K562 (cell line): Measurements from ENCODE around the gene CEBPB. TPM values are rescaled to one million over a fixed set of nuclear protein-coding genes. Genes with fewer than 3 reads are reported as not detected.

Experiments used
- ATAC-seq: fragments of 200-7000 bp; cut with Tn5 transposase; 3 replicates; pipeline ENCODE4 v1.9.1; 2020; ENCODE audit warnings: moderate library complexity
- BruUV-seq: library from RNA; stranded (reverse); fragments of 400-500 nt; replicated peaks from 2 replicates; lab custom pipeline; 2021; lab: Mats Ljungman, UMichigan
- CTCF ChIA-PET: fragments of 300-600 bp; formaldehyde crosslinking; extraction: SDS; loops from one replicate; lab custom pipeline; 2021; ENCODE audit warnings: low intra/inter-chr PET ratio; lab: Yijun Ruan, JAX
- POLR2A ChIA-PET: fragments of 300-600, 350-650 bp; sonication (Branson Sonifier 250); formaldehyde crosslinking; extraction: SDS; loops from one replicate; lab custom pipeline; 2021; ENCODE audit warnings: antibody characterized with exemption, inconsistent platforms; lab: Yijun Ruan, JAX
- DNase-seq, 4 experiments: peaks; one replicate each; pipeline versions ENCODE4 v3.0.0 to v3.0.0-alpha.2; 2011 to 2018; ENCODE audit warnings: low spot score in 3 of 4, mixed read lengths in 3 of 4; ENCODE audit errors: extremely low read depth in 1 of 4
- FAIRE-seq: peaks from 2 replicates; lab custom pipeline; 2011; peaks lifted over from hg19 to GRCh38; lab: Jason Lieb, UNC
- H2AFZ ChIP-seq: 2 replicates; pipeline ENCODE4 v1.6.0; 2011; ENCODE audit warnings: low read depth, low read length, control low read depth, inconsistent platforms
- H3K27ac ChIP-seq: fragments of 200-600 bp; 3 replicates; pipeline ENCODE4 v1.8.0; 2011; ENCODE audit warnings: low read depth, mild to moderate bottlenecking, control low read depth, inconsistent platforms, low read length, moderate library complexity, mixed read lengths; ENCODE audit errors: extremely low read depth
- H3K27me3 ChIP-seq, 2 experiments: fragments of 300-600 bp in 1 of 2; 2 replicates in 1 of 2; 3 replicates in 1 of 2; pipeline versions ENCODE4 v1.6.0 to v1.8.0; 2011; ENCODE audit warnings: inconsistent platforms in 2 of 2, low read length in 2 of 2, mild to moderate bottlenecking in 1 of 2, mixed read lengths in 1 of 2, moderate library complexity in 1 of 2; ENCODE audit not compliant: control insufficient read depth in 2 of 2, insufficient read depth in 2 of 2
- H3K36me3 ChIP-seq: fragments of 300-600 bp; 3 replicates; pipeline ENCODE4 v1.8.0; 2011; ENCODE audit warnings: mild to moderate bottlenecking, low read length, inconsistent platforms; ENCODE audit not compliant: control insufficient read depth, insufficient read depth
- H3K4me1 ChIP-seq, 2 experiments: fragments of 200-600 bp in 1 of 2; replicated peaks in 1 of 2; 2 replicates in 1 of 2; 3 replicates in 1 of 2; pipeline versions ENCODE4 v1.5.1 to v1.8.0; 2011; ENCODE audit warnings: inconsistent platforms in 2 of 2, low read length in 2 of 2, mild to moderate bottlenecking in 1 of 2, mixed read lengths in 1 of 2, moderate library complexity in 1 of 2; ENCODE audit not compliant: control insufficient read depth in 2 of 2, insufficient read depth in 2 of 2
- H3K4me2 ChIP-seq: 2 replicates; pipeline ENCODE4 v1.6.1; 2011; ENCODE audit warnings: low read length, control low read depth, inconsistent platforms, mixed read lengths; ENCODE audit not compliant: insufficient read depth
- H3K4me3 ChIP-seq: fragments of 200-600 bp; sonication (generic), shearing (Covaris generic); 2 replicates; pipeline ENCODE4 v1.5.1; 2016; ENCODE audit warnings: control low read depth, inconsistent platforms
- H3K79me2 ChIP-seq: fragments of 200-600 bp; 3 replicates; pipeline ENCODE4 v1.8.0; 2011; ENCODE audit warnings: low read length, inconsistent platforms; ENCODE audit not compliant: control insufficient read depth, insufficient read depth
- H3K9ac ChIP-seq, 2 experiments: 2 replicates each; pipeline versions ENCODE4 v1.6.0 to v1.6.1; 2011; ENCODE audit warnings: low read depth in 2 of 2, low read length in 2 of 2, control low read depth in 1 of 2, inconsistent platforms in 1 of 2, mild to moderate bottlenecking in 1 of 2, mixed read lengths in 1 of 2; ENCODE audit not compliant: insufficient read depth in 1 of 2
- H3K9me1 ChIP-seq: one replicate; pipeline ENCODE4 v1.6.0; 2011; ENCODE audit warnings: inconsistent platforms, mild to moderate bottlenecking, low read length, moderate library complexity; ENCODE audit not compliant: control insufficient read depth, insufficient read depth
- H3K9me3 ChIP-seq: replicated peaks from 2 replicates; pipeline ENCODE4 v1.5.1; 2011; ENCODE audit warnings: low read depth, low read length, inconsistent platforms; ENCODE audit not compliant: control insufficient read depth, insufficient read depth
- H4K20me1 ChIP-seq: replicated peaks from 2 replicates; pipeline ENCODE4 v1.6.1; 2011; ENCODE audit warnings: low read length, inconsistent platforms, mixed read lengths; ENCODE audit not compliant: control insufficient read depth, insufficient read depth
- RBM39 ChIP-seq: fragments of 200-400 bp; formaldehyde crosslinking; optimal IDR thresholded peaks from 2 replicates; pipeline ENCODE3; 2018; ENCODE audit warnings: low read depth, low read length
- SRSF3 ChIP-seq: fragments of 200-400 bp; formaldehyde crosslinking; IDR thresholded peaks from 2 replicates; pipeline ENCODE4 v1.6.1; 2016; ENCODE audit warnings: mild to moderate bottlenecking, low read length, moderate library complexity; ENCODE audit not compliant: insufficient read depth
- ZNF232 ChIP-seq: sonication (generic); formaldehyde crosslinking; IDR thresholded peaks from 2 replicates; pipeline ENCODE4 v1.8.0; 2022; ENCODE audit warnings: mild to moderate bottlenecking, missing genetic modification reagents
- ZNF785 ChIP-seq: fragments of 250-450 bp; sonication (Bioruptor Pico); IDR thresholded peaks from 2 replicates; pipeline ENCODE4 v1.4.0; 2020; ENCODE audit warnings: mild to moderate bottlenecking
- WGBS: fragments of 100-300 bp; shearing (Covaris generic); methylation state at CpG from one replicate; pipeline ENCODE4 v1.1.6; 2016; ENCODE audit warnings: low coverage, mixed read lengths; ENCODE audit not compliant: insufficient coverage; ENCODE audit errors: missing lambda C conversion rate; 5-methylcytosine and 5-hydroxymethylcytosine counted together
- in situ Hi-C: fragments of 300-500 bp; cut with MboI; formaldehyde crosslinking; loops from 4 replicates; pipeline ENCODE4 v1.15.0; 2018; ENCODE audit warnings: inconsistent platforms, mixed read lengths
- intact Hi-C: fragments of 100-400 bp; cut with micrococcal nuclease; formaldehyde crosslinking; loops from 2 replicates; pipeline ENCODE4 v1.14.2; 2022
- polyA plus RNA-seq, 8 experiments: library from polyadenylated mRNA; depleted of rRNA in 4 of 8; stranded (reverse) in 5 of 8; unstranded in 3 of 8; fragments of >200 nt; fragmentation: Nextera tagmentation in 2 of 8; fragmentation: Illumina TruSeq in 1 of 8; extraction: Ambion mirVana in 2 of 8; extraction: Trizol in 1 of 8; gene quantifications; 2 replicates each; pipeline versions ENCODE4 v1.2.1 to v1.2.3, GENCODE V29; 2011 to 2014; ENCODE audit warnings: inconsistent platforms in 1 of 8, missing spikeins in 1 of 8
- total RNA-seq, 7 experiments: library from RNA; depleted of rRNA in 6 of 7; stranded (reverse); fragments of >200 nt in 6 of 7; fragmentation: Illumina TruSeq in 2 of 7; extraction: Trizol in 2 of 7; gene quantifications; 2 replicates each; pipeline versions ENCODE4 v1.2.1 to v1.2.3, GENCODE V29; 2011 to 2021; ENCODE audit warnings: low replicate concordance in 1 of 7
- TF ChIP-seq, protein P1 (sequence below): fragments of 250-450 bp; sonication (Bioruptor Pico); IDR thresholded peaks from 2 replicates; pipeline ENCODE4 v1.8.0; 2021; ENCODE audit warnings: borderline replicate concordance, mild to moderate bottlenecking, moderate library complexity; ENCODE audit not compliant: poor library complexity, severe bottlenecking
- TF ChIP-seq, protein P2 (sequence below): sonication (generic); formaldehyde crosslinking; IDR thresholded peaks from 2 replicates; pipeline ENCODE4 v1.8.0; 2022; ENCODE audit warnings: mild to moderate bottlenecking, missing genetic modification reagents
- TF ChIP-seq, protein P3 (sequence below): fragments of 450-650 bp; formaldehyde crosslinking; IDR thresholded peaks from 2 replicates; pipeline ENCODE4 v1.4.0; 2020; ENCODE audit warnings: mild to moderate bottlenecking, mixed read lengths
- TF ChIP-seq, protein P4 (sequence below), 2 experiments: IDR thresholded peaks; 2 replicates each; pipeline ENCODE4 v1.6.1; 2012; ENCODE audit warnings: improper control_type of control experiment in 2 of 2, low read depth in 2 of 2, low read length in 2 of 2, borderline replicate concordance in 1 of 2
- TF ChIP-seq, protein P5 (sequence below): sonication (generic); formaldehyde crosslinking; IDR thresholded peaks from 2 replicates; pipeline ENCODE4 v1.8.0; 2022; ENCODE audit warnings: mild to moderate bottlenecking, missing genetic modification reagents

CEBPB gene
- total and polyA plus RNA-seq, 9 of the 15 experiments (the other 6 are each of a cell fraction or from before 2014, with no cell fraction given), result 1.2 to 72.6 (median 7.8) TPM

DNA sequence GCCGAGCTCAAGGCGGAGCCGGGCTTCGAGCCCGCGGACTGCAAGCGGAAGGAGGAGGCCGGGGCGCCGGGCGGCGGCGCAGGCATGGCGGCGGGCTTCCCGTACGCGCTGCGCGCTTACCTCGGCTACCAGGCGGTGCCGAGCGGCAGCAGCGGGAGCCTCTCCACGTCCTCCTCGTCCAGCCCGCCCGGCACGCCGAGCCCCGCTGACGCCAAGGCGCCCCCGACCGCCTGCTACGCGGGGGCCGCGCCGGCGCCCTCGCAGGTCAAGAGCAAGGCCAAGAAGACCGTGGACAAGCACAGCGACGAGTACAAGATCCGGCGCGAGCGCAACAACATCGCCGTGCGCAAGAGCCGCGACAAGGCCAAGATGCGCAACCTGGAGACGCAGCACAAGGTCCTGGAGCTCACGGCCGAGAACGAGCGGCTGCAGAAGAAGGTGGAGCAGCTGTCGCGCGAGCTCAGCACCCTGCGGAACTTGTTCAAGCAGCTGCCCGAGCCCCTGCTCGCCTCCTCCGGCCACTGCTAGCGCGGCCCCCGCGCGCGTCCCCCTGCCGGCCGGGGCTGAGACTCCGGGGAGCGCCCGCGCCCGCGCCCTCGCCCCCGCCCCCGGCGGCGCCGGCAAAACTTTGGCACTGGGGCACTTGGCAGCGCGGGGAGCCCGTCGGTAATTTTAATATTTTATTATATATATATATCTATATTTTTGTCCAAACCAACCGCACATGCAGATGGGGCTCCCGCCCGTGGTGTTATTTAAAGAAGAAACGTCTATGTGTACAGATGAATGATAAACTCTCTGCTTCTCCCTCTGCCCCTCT, 1.1 kb downstream of the CEBPB start:
- in situ Hi-C loops, result no loop called here
- peak; percentile 63 for FAIRE-seq
- H3K4me2 ChIP-seq, result peak overlapping the region; percentile 99
- ChIA-PET CTCF (interaction anchor here (2.6 kb wide), 1 partner anchor 269 kb away, joined by 21 read pairs; no protein-coding TSS in a partner anchor), POLR2A (interaction anchor here (0.6 to 2.1 kb wide), 22 partner anchors 8 to 542 kb away, joined by 3 to 12 read pairs (median 4); partner anchors contain the start of gene SNAI1)
- TSS peak; percentile 32 for BruUV-seq
- H3K27ac ChIP-seq, result peak overlapping the region; percentile 99
- under 1% methylated on average over 53 of the region's 96 CpGs for WGBS
- peaks cover 46 to 82% of the 10 kb centered on the region in 2 experiments for H3K4me1 ChIP-seq
- H3K9me3 ChIP-seq, result no peaks in the 10 kb centered on the region
- H3K9ac ChIP-seq, result peak overlapping the region; percentile 96 to 100
- H4K20me1 ChIP-seq, result peaks cover 16% of the 10 kb centered on the region; the same call in 1 of the 2 replicates
- DNase-seq, result peak; percentile 68 to 69 (median 68)
- H3K79me2 ChIP-seq, result peaks cover 41% of the 10 kb centered on the region
- peak overlapping the region; percentile 95 for H3K4me3 ChIP-seq
- intact Hi-C loops, result loop anchor here (5.0 kb wide), 1 partner anchor 101 kb away; no protein-coding TSS in a partner anchor
- peaks cover 18% of the 10 kb centered on the region for H3K36me3 ChIP-seq
- ATAC-seq, result peak; percentile 9
- H3K9me1 ChIP-seq, result peaks cover 12% of the 10 kb centered on the region
- no peaks in the 10 kb centered on the region for H3K27me3 ChIP-seq
- H2AFZ ChIP-seq, result peak overlapping the region; percentile 73
- TF ChIP-seq SRSF3 (peak; percentile 94; the same call in 1 of the 2 replicates), ZNF232 (no peak), ZNF785 (CRISPR knock-in tag) (no peak), RBM39 (no peak)
- TF ChIP-seq, protein P1, sequence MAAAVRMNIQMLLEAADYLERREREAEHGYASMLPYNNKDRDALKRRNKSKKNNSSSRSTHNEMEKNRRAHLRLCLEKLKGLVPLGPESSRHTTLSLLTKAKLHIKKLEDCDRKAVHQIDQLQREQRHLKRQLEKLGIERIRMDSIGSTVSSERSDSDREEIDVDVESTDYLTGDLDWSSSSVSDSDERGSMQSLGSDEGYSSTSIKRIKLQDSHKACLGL, result no peak
- TF ChIP-seq, protein P2, sequence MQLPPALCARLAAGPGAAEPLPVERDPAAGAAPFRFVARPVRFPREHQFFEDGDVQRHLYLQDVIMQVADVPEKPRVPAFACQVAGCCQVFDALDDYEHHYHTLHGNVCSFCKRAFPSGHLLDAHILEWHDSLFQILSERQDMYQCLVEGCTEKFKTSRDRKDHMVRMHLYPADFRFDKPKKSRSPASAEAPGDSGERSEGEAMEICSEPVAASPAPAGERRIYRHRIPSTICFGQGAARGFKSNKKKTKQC, result peak; percentile 82
- TF ChIP-seq, protein P3, sequence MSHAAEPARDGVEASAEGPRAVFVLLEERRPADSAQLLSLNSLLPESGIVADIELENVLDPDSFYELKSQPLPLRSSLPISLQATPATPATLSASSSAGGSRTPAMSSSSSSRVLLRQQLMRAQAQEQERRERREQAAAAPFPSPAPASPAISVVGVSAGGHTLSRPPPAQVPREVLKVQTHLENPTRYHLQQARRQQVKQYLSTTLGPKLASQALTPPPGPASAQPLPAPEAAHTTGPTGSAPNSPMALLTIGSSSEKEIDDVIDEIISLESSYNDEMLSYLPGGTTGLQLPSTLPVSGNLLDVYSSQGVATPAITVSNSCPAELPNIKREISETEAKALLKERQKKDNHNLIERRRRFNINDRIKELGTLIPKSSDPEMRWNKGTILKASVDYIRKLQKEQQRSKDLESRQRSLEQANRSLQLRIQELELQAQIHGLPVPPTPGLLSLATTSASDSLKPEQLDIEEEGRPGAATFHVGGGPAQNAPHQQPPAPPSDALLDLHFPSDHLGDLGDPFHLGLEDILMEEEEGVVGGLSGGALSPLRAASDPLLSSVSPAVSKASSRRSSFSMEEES, result no peak
- TF ChIP-seq, protein P4, sequence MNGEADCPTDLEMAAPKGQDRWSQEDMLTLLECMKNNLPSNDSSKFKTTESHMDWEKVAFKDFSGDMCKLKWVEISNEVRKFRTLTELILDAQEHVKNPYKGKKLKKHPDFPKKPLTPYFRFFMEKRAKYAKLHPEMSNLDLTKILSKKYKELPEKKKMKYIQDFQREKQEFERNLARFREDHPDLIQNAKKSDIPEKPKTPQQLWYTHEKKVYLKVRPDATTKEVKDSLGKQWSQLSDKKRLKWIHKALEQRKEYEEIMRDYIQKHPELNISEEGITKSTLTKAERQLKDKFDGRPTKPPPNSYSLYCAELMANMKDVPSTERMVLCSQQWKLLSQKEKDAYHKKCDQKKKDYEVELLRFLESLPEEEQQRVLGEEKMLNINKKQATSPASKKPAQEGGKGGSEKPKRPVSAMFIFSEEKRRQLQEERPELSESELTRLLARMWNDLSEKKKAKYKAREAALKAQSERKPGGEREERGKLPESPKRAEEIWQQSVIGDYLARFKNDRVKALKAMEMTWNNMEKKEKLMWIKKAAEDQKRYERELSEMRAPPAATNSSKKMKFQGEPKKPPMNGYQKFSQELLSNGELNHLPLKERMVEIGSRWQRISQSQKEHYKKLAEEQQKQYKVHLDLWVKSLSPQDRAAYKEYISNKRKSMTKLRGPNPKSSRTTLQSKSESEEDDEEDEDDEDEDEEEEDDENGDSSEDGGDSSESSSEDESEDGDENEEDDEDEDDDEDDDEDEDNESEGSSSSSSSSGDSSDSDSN (IDR thresholded peaks at IDR 0.05; ENCODE audit: borderline replicate concordance in 1 of 2, low read depth in 2 of 2, low read length in 2 of 2), result peak; percentile 69 to 86; a peak in 3 of 4 replicates
- TF ChIP-seq, protein P5, sequence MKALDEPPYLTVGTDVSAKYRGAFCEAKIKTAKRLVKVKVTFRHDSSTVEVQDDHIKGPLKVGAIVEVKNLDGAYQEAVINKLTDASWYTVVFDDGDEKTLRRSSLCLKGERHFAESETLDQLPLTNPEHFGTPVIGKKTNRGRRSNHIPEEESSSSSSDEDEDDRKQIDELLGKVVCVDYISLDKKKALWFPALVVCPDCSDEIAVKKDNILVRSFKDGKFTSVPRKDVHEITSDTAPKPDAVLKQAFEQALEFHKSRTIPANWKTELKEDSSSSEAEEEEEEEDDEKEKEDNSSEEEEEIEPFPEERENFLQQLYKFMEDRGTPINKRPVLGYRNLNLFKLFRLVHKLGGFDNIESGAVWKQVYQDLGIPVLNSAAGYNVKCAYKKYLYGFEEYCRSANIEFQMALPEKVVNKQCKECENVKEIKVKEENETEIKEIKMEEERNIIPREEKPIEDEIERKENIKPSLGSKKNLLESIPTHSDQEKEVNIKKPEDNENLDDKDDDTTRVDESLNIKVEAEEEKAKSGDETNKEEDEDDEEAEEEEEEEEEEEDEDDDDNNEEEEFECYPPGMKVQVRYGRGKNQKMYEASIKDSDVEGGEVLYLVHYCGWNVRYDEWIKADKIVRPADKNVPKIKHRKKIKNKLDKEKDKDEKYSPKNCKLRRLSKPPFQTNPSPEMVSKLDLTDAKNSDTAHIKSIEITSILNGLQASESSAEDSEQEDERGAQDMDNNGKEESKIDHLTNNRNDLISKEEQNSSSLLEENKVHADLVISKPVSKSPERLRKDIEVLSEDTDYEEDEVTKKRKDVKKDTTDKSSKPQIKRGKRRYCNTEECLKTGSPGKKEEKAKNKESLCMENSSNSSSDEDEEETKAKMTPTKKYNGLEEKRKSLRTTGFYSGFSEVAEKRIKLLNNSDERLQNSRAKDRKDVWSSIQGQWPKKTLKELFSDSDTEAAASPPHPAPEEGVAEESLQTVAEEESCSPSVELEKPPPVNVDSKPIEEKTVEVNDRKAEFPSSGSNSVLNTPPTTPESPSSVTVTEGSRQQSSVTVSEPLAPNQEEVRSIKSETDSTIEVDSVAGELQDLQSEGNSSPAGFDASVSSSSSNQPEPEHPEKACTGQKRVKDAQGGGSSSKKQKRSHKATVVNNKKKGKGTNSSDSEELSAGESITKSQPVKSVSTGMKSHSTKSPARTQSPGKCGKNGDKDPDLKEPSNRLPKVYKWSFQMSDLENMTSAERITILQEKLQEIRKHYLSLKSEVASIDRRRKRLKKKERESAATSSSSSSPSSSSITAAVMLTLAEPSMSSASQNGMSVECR (CRISPR knock-in tag), result peak; percentile 77; the same call in 1 of the 2 replicates
